Measurements from ENCODE around the gene PARD3. TPM values are rescaled to one million over a fixed set of nuclear protein-coding genes. Genes with fewer than 3 reads are reported as not detected.

PARD3 gene
- polyA plus RNA-seq, 1 donor from 2014 or later = 12.4 TPM

DNA sequence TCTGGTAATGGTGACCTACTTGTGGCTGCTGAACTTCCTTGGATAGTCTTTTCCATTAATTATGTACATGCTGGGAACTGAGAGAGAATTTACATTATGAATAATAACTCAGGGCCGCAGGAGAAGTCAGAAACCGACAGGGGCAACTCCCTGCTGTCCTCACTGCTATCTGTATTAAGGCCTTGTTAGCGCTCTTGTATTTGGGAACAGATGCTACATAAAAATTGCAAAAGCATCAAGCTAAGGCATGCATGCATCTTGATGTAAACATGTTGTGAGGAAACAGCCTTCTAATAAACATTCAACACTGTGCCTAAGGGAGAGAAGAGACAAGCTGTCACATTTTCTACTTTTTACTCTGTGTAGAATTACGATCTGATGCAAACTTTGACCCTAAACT lies 158.4 kb downstream of the PARD3 start:
- H3K27ac ChIP-seq (ENCODE audit: low read length) = no peak overlapping the region
- no peaks in the 10 kb centered on the region for H3K9me2 ChIP-seq (ENCODE audit: insufficient read depth, low read length)
- H3K9ac ChIP-seq (ENCODE audit: low read length) = no peak overlapping the region
- no peaks in the 10 kb centered on the region for H3K36me3 ChIP-seq (ENCODE audit: insufficient read depth, low read length)
- no peaks in the 10 kb centered on the region for H4K20me1 ChIP-seq (ENCODE audit: insufficient read depth)
- H3K4me3 ChIP-seq (ENCODE audit: low read length) = no peak overlapping the region
- no peak overlapping the region for H2AFZ ChIP-seq (ENCODE audit: low read depth, low read length)
- no peaks in the 10 kb centered on the region for H3K27me3 ChIP-seq (ENCODE audit: insufficient read depth, low read depth, low read length)
- TF ChIP-seq MXI1 (conservative IDR thresholded peaks at IDR 0.05; ENCODE audit: poor library complexity, severe bottlenecking) = no peak
- TF ChIP-seq CTCF (IDR thresholded peaks at IDR 0.05; ENCODE audit: poor library complexity, severe bottlenecking) = no peak
- TF ChIP-seq POLR2AphosphoS5 (IDR thresholded peaks at IDR 0.05) = no peak
- TF ChIP-seq EP300 (conservative IDR thresholded peaks at IDR 0.05; ENCODE audit: poor library complexity, severe bottlenecking) = no peak
- no peak for TF ChIP-seq TAF1 (IDR thresholded peaks at IDR 0.05; ENCODE audit: low read depth)
- TF ChIP-seq, protein P1, sequence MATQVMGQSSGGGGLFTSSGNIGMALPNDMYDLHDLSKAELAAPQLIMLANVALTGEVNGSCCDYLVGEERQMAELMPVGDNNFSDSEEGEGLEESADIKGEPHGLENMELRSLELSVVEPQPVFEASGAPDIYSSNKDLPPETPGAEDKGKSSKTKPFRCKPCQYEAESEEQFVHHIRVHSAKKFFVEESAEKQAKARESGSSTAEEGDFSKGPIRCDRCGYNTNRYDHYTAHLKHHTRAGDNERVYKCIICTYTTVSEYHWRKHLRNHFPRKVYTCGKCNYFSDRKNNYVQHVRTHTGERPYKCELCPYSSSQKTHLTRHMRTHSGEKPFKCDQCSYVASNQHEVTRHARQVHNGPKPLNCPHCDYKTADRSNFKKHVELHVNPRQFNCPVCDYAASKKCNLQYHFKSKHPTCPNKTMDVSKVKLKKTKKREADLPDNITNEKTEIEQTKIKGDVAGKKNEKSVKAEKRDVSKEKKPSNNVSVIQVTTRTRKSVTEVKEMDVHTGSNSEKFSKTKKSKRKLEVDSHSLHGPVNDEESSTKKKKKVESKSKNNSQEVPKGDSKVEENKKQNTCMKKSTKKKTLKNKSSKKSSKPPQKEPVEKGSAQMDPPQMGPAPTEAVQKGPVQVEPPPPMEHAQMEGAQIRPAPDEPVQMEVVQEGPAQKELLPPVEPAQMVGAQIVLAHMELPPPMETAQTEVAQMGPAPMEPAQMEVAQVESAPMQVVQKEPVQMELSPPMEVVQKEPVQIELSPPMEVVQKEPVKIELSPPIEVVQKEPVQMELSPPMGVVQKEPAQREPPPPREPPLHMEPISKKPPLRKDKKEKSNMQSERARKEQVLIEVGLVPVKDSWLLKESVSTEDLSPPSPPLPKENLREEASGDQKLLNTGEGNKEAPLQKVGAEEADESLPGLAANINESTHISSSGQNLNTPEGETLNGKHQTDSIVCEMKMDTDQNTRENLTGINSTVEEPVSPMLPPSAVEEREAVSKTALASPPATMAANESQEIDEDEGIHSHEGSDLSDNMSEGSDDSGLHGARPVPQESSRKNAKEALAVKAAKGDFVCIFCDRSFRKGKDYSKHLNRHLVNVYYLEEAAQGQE (IDR thresholded peaks at IDR 0.05; ENCODE audit: borderline replicate concordance) = no peak
- no peak for TF ChIP-seq EZH2 (IDR thresholded peaks at IDR 0.05; ENCODE audit: borderline replicate concordance, insufficient read depth, low read length, poor library complexity, severe bottlenecking)
- no peak for TF ChIP-seq RAD21 (conservative IDR thresholded peaks at IDR 0.05)
- no peak for TF ChIP-seq SMC3 (conservative IDR thresholded peaks at IDR 0.05; ENCODE audit: poor library complexity)
- H3K9me3 ChIP-seq (ENCODE audit: low read length) = no peaks in the 10 kb centered on the region
- peaks cover 3% of the 10 kb centered on the region for H3K79me2 ChIP-seq (replicated peaks; ENCODE audit: insufficient read depth, low read length)
- no peaks in the 10 kb centered on the region for H3F3A ChIP-seq (ENCODE audit: insufficient read depth, low read length, poor library complexity, severe bottlenecking)
- H3K4me2 ChIP-seq (ENCODE audit: low read length) = no peak overlapping the region

DNA sequence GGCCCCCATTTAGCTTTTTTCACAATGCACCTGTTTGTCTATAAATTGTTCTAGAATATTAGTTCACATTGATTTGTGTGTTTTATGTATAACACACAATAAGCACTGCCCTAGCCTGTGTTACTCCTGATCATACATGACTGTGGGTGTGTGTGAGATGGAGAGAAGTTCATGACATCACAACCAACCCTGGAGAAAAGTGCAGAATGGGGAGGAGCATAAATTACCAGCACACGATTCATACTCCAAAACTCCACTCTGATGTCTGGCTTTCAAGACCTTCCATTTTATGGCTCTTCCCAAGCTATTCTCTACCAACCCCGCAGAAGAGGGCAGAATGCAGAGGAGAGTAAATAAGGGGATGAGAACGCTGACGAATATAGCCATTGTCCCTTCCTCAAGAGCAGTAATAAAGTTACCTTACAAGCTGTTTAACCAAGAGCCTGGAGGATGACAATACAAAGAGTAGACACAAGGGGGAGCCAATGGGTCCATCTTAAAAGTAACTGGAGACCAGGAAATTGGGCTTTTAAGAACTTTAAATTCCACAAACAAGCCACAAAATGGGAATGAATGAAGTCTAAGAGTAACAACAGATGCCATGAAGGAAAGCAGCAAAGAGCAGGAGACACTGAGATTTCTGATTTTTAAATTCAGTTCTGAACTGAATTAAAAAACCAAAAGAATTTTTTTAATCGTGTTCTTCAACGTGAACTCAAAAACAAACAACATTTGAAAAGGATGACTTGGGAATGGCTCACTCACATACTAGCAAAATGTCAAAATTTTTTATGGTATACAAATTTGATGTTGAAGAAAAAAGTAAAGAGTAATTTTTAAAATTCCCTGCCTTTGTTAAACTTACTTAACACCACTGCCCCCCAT lies 159.6 kb downstream of the PARD3 start:
- Histone ChIP-seq H3K9me3 (ENCODE audit: low read length) (no peaks in the 10 kb centered on the region), H3K4me3 (ENCODE audit: low read length) (no peak overlapping the region), H3K4me2 (ENCODE audit: low read length) (no peak overlapping the region), H3K27me3 (ENCODE audit: insufficient read depth, low read depth, low read length) (no peaks in the 10 kb centered on the region), H4K20me1 (ENCODE audit: insufficient read depth) (no peaks in the 10 kb centered on the region), H2AFZ (ENCODE audit: low read depth, low read length) (no peak overlapping the region), H3K9ac (ENCODE audit: low read length) (no peak overlapping the region), H3K27ac (ENCODE audit: low read length) (no peak overlapping the region), H3K79me2 (replicated peaks; ENCODE audit: insufficient read depth, low read length) (peaks cover 3% of the 10 kb centered on the region), H3K36me3 (ENCODE audit: insufficient read depth, low read length) (no peaks in the 10 kb centered on the region), H3K9me2 (ENCODE audit: insufficient read depth, low read length) (no peaks in the 10 kb centered on the region), H3F3A (ENCODE audit: insufficient read depth, low read length, poor library complexity, severe bottlenecking) (no peaks in the 10 kb centered on the region)
- no peak for TF ChIP-seq EP300 (conservative IDR thresholded peaks at IDR 0.05; ENCODE audit: poor library complexity, severe bottlenecking)
- TF ChIP-seq EZH2 (IDR thresholded peaks at IDR 0.05; ENCODE audit: borderline replicate concordance, insufficient read depth, low read length, poor library complexity, severe bottlenecking) = no peak
- no peak for TF ChIP-seq TAF1 (IDR thresholded peaks at IDR 0.05; ENCODE audit: low read depth)
- peak; percentile 76 for TF ChIP-seq CTCF (IDR thresholded peaks at IDR 0.05; ENCODE audit: poor library complexity, severe bottlenecking)
- peak; percentile 69 for TF ChIP-seq RAD21 (conservative IDR thresholded peaks at IDR 0.05)
- TF ChIP-seq POLR2AphosphoS5 (IDR thresholded peaks at IDR 0.05) = no peak
- no peak for TF ChIP-seq MXI1 (conservative IDR thresholded peaks at IDR 0.05; ENCODE audit: poor library complexity, severe bottlenecking)
- TF ChIP-seq, protein P1 (IDR thresholded peaks at IDR 0.05; ENCODE audit: borderline replicate concordance) = no peak
- peak; percentile 76 for TF ChIP-seq SMC3 (conservative IDR thresholded peaks at IDR 0.05; ENCODE audit: poor library complexity)
